GM23248 (cell line): Measurements from ENCODE around the gene GNB1.

Experiments
- EZH2 ChIP-seq: fragments of 200-600 bp; sonication (generic); IDR thresholded peaks from 2 replicates; pipeline ENCODE4 v1.6.1; 2018; ENCODE audit warnings: antibody characterized with exemption, mild to moderate bottlenecking; ENCODE audit not compliant: insufficient read depth, poor library complexity, severe bottlenecking
- EZH2phosphoT487 ChIP-seq: fragments of 200-600 bp; sonication (generic); IDR thresholded peaks from 2 replicates; pipeline ENCODE4 v1.6.1; 2018; ENCODE audit warnings: antibody characterized with exemption, moderate library complexity, mild to moderate bottlenecking, low read depth; ENCODE audit not compliant: insufficient read depth

DNA sequence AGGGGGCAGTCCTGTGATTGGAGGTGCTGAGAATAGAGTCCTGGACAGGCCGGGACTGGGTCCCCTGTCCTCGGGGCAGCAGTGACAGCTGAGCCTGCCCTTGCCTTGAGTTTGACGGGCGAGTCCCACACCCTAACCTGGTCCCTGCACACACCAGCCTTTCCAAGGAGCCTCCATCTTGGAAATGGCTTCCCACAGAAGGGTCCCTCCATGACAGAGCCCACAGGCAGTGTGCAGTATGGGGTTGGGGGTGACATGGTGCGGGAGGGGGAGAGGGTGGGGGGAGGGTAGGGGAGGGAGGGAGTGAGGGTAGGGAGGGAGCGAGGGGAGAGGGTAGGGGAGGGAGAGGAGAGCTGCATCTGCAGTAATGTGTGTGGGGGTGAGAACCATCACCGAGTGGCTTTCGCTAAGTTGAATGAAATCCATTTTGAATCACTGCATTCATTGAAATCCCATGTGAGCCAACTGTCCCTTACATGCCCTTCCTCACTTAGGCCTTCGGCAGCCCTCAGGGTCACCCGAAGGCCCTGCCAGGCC, 38.3 kb upstream of the GNB1 start:
- TF ChIP-seq EZH2 (no peak), EZH2phosphoT487 (no peak)
